HUDEP-2 (cell line): ENCODE data around the gene KLK7.
"Not testable (repeated sequence)": the region's sequence is repeated elsewhere in the genome, so short reads cannot be mapped to it uniquely, and the experiment has no call there.

Experiments used
- DNase-seq, 76 experiments: peaks; one replicate each; lab custom pipeline; 2025; ENCODE audit not compliant: unreplicated experiment in 76 of 76; lab: John Stamatoyannopoulos, UW

KLK7 gene

DNA sequence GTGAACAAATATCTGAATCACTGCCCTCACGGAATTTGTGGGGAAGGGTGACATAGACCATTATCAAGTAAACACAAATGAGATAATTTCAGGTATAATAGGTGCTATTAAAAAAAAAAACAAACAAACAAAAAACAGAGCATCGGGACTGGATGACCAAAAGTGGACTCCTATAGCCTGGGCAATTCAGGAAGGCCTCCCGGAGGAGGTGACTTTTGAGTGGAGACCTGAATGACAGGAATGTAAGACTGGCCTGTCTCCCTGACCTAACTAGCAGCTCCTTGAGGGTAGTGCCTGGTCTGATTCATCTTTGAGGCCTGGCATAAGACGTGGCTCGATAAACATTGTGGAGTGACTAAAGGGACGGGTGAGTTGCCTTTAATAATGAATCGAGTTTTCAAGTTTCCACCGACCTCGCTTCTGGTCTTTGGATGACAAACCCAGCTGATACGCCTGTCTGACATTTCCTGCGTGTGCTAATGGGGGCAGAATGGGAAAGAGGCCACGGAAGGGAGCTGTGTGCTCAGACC, 29.0 kb upstream of the KLK7 start:
- no peak for DNase-seq

DNA sequence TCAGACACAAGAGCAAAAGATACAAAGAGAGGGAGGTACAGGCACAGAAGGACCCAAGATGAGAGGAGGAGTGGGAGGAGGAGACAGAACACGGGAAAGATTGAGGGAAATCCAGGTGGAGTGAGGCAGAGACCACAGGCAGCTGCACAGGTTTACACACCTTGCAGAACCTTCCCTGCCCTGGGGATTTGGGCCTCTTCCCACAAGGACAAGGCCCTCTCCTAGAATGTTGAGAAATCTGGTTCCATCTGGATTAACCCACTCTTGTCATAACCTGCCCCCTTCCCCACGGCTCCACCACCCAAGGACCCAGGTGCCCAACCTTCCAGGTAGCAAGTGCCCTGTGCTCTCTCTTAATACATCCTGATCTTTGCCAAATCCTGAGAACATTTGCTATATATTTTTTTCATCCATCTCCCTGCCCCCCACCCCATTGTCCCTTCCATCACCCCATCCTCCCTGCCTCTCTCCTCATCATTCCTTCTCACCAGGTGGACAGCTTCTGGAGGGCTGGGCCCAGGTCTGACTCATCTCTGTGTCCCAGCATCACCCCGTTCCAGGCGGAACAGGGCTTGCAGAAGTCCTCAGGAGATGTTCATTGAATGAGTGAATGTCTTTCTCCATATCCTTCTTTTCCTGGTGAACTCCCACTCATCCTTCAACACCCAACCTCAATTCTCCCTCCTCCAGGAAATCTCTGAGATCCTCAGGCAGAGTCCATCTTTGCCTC, 26.5 kb upstream of the KLK7 start:
- no peak for DNase-seq

DNA sequence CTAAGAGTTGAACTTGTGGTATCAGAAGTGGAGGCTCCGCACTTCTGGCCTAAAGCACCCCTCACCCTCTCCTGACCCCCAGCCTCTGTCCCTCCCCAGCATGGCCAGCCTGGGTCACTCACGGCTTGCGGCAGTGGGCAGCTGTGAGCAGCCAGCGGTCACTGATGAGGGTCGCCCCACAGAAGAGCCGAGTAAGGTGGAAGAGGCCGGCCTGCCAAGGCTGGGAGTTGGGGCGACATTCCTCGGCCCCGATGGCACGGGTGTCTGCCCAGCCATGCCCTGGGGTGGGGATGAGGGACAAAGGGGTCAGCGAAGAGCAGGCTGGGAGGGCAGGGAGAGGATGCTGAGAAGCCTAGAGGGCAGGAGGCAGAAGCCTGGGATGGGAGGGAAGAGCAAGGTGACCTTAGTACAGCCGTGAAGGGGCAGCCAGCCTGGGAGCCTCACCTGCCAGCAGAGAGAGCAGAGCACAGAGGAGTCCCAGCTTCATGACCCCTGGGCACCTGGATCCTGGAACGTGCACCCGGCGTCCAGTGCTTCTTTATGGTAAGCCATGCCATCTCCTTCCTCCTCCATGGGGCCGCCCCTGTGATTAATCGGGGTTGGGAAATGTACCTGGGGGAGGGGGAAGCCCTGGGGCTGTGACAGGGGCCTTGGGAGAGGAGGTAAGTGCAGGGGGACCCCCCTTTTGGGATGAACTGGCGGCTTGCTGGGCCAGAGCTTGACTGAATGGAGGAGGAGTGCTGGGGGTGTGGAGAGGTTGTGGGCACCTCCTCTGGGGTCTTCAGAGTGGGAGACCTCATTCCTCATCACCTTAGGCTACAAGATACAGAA, 25.6 kb upstream of the KLK7 start:
- DNase-seq, result no peak

DNA sequence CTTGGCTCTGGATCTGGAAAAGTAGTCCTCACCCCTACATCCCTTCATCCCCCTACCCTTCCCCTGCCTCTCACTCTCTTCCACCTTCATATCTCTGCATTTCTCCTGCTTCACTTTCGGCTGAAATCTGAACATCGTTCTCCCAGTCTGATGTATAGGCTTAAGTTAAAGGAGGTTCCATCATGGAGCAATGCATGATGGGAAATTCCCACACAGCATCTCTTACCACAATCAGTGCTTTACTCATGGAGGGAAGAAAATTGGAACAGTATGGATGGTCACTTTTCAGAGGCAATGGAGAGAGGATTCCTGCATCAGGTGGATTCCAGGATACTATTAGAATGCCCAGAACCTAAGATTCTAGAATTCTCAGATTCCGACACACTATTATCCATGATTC, 23.8 kb upstream of the KLK7 start:
- no peak for DNase-seq

DNA sequence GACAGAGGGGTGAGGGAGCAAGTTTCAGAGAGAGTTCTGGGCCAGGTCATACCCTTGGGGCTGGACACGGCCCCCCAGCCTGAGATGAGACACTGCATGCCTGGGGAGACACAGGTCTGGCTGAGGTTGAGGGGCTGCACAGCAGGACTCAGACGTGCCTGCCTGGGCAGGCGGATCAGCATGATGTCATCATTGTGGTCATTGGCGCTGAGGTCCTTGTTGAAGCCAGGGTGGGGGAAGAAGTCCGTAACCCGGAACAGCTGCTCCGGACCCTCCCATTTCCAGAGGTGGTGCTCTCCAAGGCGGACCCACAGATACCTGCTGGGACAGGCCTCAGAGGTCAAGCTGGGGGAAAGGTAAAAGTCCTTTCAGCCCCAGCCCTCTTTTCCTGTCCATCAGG, 22.7 kb upstream of the KLK7 start:
- no peak for DNase-seq

DNA sequence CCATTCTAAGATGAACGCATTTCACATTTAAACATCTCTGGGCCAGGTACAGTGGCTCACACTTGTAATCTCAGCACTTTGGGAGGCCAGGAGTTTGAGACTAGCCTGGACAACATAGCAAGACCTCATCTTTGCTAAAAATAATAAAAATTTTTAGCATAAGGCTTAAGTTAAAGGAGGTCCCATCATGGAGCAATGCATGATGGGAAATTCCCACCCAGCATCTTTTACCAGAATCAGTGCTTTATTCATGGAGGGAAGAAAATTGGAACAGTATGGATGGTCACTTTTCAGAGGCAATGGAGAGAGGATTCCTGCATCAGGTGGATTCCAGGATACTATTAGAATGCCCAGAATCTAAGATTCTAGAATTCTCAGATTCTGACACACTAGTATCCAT, 21.5 kb upstream of the KLK7 start:
- DNase-seq, result no peak

DNA sequence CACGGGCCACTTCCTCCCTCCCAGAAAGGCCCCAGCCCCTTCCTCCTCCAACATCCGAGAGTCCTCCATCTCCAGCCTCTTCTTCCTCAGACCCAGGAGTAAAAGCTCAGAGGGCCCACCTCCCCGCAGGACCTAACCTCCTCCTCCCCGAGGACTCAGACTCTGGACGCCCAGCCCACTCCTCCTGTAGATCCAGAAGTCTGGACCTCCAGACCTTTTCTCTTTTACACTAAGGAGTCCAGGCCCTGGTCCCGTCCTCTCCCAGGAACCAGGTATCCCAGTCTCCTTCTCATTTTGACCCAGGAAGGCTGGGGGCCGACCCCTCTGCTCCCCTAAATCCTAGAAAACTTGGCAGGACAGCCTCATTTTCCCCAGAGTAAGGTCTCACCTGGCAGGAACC, 19.6 kb upstream of the KLK7 start:
- no peak for DNase-seq

DNA sequence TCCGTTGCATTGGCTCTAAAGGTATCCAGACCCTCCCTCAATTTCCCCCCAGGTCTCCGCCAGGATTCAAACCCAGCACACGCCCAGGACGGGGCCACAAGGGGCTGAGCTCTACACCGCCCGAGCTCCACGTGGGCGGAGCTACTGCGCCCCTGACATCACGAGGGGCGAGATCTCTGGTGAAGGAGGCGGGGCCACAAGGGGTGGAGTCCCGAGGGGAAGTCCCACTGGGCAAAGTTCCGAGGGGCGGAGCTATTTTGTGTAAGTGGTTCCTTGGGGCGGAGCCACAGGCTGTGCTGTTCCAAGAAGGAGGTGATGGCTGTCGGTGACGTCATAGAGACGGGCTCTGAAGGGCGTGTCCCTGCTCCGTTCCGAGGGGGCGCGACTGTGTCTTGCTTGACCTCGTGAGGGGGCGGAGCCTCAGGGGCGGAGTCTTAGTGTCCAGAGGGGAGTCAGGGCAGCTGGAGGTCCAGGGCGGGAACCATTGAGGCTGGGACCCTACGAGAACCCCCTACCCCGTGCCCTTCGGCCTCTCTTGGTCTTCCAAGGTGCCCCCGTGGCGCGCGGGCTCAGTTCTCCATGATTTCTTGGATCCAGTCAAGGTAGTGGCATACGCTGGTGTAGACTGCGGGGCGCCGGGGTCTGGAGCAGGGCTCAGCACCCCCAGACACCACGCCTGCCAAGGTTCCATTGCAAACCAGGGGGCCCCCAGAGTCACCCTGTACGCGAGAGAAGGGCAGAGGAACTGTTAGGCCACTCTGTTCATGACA, 19.0 kb upstream of the KLK7 start:
- DNase-seq, result peak in 63 of 76 experiments; percentile 8 to 77 (median 53)

DNA sequence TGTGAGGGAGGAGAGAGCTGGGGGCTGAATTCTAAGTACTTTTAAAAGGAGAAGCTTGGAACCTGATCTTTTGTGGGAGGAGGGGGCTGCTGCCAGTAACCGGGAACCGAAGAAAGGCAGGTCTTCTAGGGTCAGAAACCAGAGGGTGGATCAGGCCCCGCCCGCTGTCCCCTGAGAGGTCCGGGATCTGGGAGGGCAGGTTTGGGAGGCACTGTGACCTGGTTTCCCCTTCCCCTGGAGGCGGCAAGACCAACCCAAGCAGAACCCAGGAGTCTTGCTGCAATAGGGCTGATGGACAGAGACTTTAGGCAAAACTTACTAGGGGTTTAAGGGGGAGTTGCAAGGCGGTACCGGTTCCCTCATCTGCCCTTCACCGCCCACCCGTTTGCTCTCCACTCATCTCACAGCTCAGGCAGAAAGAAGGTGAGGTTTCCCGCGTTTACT, 18.4 kb upstream of the KLK7 start:
- no peak for DNase-seq

DNA sequence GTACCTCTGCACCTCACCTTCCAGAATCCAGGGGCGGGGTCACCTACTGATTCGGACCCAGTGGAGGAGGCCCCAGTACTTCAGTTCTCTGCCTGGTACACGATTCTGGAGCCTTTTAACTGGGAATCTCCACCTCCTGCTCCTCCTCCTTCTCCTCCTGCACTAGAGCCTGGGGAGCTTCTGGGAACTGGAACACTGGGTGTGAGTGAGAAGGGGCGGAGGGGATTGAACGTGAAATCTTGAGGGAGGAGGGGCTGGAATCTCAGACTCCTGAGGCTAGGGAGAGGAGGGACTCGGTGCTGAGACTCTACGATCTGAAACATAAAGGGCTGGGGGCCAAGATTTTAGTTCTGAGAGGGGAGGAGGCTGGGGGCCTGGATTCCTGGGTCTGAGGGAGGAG, 17.8 kb upstream of the KLK7 start, which contains the start of gene KLK8:
TSS of gene KLK8 (minus strand) at position 90 of the 400 bp plus-strand sequence. CDS start 437 bp downstream, outside the sequence.
- no peak for DNase-seq

DNA sequence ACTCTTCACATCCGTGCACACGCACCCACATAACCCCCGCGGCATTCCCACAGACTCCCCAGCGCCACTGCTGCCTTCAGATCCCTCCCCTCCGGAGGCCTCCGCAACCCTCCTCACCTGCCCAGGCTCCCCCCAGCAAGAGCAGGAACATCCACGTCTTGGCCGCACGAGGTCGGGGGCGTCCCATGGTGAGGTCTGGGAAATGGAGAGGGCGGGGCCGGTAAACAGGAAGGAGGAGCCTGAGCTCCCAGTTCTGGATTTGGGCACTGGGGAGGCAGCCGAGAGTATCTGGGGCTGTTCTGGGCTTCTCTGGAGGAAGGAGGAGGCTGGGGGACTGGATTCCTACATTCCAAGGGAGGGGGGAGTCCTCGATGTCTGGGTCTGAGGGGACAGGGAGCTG, 17.3 kb upstream of the KLK7 start:
- DNase-seq, result no peak

DNA sequence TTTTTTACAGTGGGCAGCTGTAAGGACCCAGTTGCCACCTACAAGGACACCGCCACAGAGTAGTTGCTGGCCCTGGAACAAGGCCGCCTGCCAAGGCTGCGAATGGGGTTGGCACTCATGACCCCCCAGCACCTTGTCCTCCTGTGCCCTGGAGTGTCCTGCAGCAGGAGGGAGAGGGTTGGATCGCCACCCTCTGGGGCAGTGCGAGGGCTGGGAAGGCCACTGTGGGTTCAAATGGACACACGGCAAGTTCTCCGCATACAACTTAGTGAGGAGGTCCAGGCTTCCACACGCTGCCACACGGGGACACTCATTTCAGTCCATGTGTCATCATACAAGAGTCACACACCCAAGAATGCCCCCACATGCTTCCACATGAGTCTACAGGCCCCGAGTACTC, 16.7 kb upstream of the KLK7 start:
- DNase-seq, result no peak

DNA sequence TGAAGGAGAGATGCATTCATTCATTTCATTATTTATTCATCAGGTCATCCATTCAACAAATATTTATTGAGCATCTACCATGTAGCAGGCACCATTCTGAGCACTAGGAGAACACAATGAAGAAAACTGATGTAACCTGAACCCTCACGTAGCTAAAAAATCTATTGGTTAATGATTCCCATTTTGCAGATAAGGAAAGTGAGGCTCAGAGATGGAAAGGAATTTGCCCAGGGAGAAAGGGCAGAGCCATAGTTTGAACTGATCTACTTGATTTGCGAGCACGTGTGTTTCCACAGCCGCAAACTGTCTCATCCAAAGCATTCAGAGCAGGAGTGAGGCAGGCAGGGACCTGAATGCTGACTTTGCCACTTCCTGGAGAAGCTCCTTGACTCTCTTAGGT, 15.0 kb upstream of the KLK7 start:
- no peak for DNase-seq

DNA sequence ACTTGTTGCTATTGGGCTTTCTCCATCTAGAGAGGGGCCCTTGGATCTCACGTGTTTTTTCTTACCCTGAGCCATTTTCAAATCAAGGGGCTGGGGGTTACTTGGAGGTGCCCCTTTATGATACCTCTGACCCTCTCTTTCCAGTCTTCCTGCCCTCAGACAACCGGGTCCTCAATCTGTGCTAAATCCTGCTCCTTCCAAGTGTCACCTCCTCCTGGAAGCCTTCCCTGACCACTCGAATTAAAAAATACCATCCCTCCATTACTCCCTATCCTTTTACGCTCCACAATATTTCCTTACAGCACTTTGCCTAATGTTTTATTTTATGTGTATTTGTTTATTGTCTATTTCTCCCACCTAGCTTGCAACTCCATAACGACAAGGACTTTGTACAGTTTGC, 14.3 kb upstream of the KLK7 start:
- DNase-seq, result no peak

DNA sequence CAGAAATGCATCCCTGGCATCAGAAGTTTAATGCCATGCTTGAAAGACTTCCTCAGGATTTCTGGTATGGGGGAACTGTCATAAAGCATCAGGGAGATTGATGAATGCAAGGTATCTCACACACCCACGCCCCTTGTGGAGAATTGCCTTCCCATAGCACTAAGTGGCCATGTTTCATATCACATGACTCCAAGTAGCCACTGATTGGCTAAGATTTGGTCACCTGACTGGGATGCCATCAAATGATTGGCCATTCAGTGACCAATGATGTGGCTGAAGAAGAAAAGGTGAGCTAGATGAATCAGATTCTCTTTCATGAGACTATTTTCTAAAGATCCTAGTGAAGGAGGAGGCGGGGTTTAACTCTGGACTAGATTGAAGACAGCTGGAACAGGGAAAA, 10.4 kb upstream of the KLK7 start:
- peak in 4 of 76 experiments; percentile 5 to 12 (median 6) for DNase-seq

DNA sequence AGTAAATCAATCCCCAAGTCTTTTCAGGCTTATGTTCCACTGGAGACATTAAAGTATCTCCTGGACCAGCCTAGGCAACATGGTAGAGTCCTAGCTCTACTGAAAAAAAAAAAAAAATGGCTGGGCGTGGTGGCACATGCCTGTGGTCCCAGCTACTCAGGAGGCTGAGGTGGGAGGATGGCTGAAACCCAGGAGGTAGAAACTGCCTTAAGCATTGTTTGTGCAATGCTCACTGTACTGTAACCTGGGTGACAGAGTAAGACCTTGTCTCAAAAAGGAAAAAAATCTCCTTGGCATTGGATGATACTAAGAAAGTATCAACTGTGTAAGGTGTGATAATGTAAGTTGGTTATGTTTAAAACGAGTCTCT, 8.9 kb upstream of the KLK7 start:
- DNase-seq, result no peak

DNA sequence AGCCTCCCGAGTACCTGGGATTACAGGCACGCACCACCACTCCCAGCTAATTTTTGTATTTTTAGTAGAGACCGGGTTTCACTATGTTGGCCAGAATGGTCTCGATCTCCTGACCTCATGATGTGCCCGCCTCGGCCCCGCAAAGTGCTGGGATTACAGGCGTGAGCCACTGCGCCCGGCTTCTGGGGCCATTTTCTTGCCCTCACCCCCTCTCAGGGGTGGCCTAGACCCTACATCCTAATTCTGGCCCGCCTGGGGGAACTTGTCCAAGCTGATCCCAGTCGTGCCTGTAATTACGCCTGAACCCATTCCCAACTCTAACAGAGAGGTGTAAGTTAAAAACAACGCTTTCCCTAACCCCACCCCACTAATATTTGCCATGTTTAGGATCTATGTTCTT, 699 bp upstream of the KLK7 start:
- not testable (repeated sequence) for DNase-seq

DNA sequence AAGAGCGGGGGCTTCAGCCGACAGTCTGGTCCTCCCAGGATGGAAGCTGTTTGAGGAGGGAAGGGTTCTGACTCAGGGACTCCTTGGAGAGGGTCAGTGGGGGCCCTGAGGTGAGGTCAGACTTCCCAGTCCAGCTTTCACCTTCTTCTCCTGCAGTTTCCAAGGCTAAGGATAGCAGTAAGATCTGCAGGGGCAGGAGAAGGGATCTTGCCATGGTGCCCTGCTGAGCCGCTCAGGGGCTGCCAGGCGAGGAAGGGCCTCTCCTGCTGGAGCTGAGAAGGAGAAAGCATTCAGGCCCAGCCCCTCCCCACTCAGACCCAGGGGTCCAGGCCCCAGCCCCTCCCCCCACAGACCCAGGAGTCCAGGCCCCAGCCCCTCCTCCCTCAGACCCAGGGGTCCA, 1.5 kb downstream of the KLK7 start:
- DNase-seq, result no peak

DNA sequence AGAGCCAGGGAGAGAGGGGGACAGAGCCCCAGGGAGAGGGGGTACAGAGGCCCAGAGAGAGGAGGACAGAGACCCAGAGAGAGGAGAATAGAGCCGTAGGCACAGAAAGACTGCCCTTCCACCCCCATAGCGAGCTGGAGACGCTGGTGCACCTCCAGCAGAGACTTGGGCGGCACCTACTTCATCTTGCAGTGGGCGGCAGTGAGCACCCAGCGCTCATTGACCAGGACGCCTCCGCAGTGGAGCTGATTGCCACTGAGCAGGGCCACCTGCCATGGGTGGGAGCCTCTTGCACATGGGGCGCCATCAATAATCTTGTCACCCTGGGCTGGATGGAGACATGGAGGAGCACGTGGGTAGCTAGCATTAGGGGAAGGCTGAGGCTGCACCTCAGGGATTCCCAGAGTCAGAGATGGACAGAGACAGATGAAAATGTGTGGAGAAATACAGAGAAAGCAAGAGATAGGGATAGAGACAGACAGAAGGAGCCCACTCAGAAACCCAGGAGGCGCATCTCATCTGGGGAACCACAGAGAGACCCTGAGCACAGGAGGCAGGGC, 2.0 kb downstream of the KLK7 start:
- peak in 1 of 76 experiments; percentile 28 for DNase-seq

DNA sequence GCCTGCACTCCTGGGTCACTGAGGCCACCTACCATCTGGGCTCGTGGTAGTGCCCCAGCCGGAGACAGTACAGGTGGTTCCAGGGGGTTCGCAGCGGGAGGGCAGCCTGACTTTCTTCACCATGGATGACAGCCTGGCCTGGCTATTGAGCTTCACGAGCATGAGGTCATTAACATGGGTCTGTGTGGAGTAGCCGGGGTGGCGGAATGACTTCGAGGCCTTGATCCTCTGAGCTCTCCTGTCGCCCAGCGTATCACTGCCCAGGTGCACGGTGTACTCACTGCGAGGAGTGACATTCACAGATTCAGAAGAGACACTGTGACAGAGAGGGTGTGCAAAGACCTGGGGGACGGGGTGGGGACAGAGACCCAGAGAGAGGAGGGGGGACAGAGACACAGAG, 3.5 kb downstream of the KLK7 start:
- no peak for DNase-seq

DNA sequence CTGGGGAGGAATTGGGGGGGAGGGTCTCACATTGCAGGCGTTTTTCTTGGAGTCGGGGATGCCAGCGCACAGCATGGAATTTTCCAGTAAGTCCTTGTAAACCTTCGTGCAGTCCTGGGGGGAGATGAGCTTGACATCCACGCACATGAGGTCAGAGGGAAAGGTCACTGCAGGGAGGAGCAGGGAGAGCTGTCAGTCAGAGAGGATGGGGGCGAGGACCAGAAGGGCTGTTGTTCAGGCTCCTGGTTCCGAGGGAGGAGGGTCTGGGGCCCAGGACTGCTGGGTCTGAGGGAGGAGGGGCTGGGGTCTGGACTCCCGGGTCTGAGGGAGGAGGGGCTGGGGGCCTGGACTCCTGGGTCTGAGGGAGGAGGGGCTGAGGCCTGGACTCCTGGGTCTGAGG, 4.0 kb downstream of the KLK7 start:
- DNase-seq, result no peak
